ENCODE results near the gene RND1. TPM values are rescaled to one million over a fixed set of nuclear protein-coding genes. Genes with fewer than 3 reads are reported as not detected.

The RND1 gene
- total and polyA plus RNA-seq, 2 of the 8 experiments (the other 6 are each of a cell fraction or from before 2014, with no cell fraction given), result 15.8 to 17.1 TPM

DNA sequence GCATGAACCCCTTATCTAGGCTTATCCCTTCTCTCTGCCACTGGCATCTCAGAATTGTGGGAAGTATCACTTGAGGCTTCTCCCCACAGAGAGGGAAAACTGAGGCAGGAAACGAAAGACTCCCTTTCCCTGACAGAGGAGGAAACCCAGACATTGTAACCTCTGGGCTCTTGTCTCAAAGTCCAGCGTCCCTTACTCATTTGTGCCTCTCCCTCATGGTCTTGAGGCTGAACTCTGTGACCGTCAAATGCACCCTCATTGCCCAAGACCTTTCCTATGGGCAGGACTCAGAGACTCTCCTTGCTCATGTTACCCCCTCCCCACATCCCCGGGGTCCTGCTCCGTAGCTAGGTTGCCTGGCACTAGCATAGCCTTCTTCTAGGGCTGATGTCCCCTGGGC is 43.5 kb downstream of the RND1 start (continued):
- TF ChIP-seq SP1 (IDR thresholded peaks at IDR 0.05; ENCODE audit: low read depth, low read length), result no peak
- TF ChIP-seq PHF8 (conservative IDR thresholded peaks at IDR 0.05; ENCODE audit: low read depth, low read length), result no peak
